DMS53 treated with DMSO at 0.1 percent for 48 hours (cell line): ENCODE data around the gene AP1AR.
"Not testable (repeated sequence)": the region's sequence is repeated elsewhere in the genome, so short reads cannot be mapped to it uniquely, and the experiment has no call there.

Source experiments
- DNase-seq: peaks from one replicate; lab custom pipeline; 2025; ENCODE audit not compliant: unreplicated experiment; lab: John Stamatoyannopoulos, UW

AP1AR gene

GRCh38 chr4:112277705-112278448 is 46.3 kb downstream of the AP1AR start:
- DNase-seq = no peak

- no peak for DNase-seq
Observed at GRCh38 chr4:112279025-112279881, 47.7 kb downstream of the AP1AR start.

- no peak for DNase-seq
Observed at GRCh38 chr4:112279882-112280315, 48.3 kb downstream of the AP1AR start.

- no peak for DNase-seq
Observed at GRCh38 chr4:112280386-112281056, 48.9 kb downstream of the AP1AR start.

- not testable (repeated sequence) for DNase-seq
Observed at GRCh38 chr4:112281895-112282398, 50.4 kb downstream of the AP1AR start.

- no peak for DNase-seq
Observed at GRCh38 chr4:112282860-112283667, 51.5 kb downstream of the AP1AR start.

- no peak for DNase-seq
Observed at GRCh38 chr4:112284166-112284565, 52.6 kb downstream of the AP1AR start.

GRCh38 chr4:112284662-112285411 is 53.2 kb downstream of the AP1AR start:
- no peak for DNase-seq

- DNase-seq = no peak
Observed at GRCh38 chr4:112287258-112287989, 55.8 kb downstream of the AP1AR start.

- DNase-seq = no peak
Observed at GRCh38 chr4:112288455-112288854, 56.9 kb downstream of the AP1AR start.

GRCh38 chr4:112289407-112290253 is 58.0 kb downstream of the AP1AR start:
- DNase-seq = no peak

GRCh38 chr4:112290341-112290740 is 58.8 kb downstream of the AP1AR start:
- no peak for DNase-seq

- peak; percentile 33 for DNase-seq
Observed at GRCh38 chr4:112296949-112297880, 65.6 kb downstream of the AP1AR start, which contains the start of gene ALPK1. Gene ALPK1 (plus strand): TSS chr4:112297369.

- no peak for DNase-seq
Observed at GRCh38 chr4:112299721-112300120, 68.1 kb downstream of the AP1AR start.

- DNase-seq = no peak
Observed at GRCh38 chr4:112302320-112303274, 71.0 kb downstream of the AP1AR start.

GRCh38 chr4:112305477-112305876 is 73.9 kb downstream of the AP1AR start:
- DNase-seq = not testable (repeated sequence)
